SK-N-SH (cell line): ENCODE measurements around the gene MLST8. TPM values are rescaled to one million over a fixed set of nuclear protein-coding genes. Genes with fewer than 3 reads are reported as not detected.

Experiments used
- CTCF ChIA-PET: fragments of 300-600, 350-600 bp; formaldehyde crosslinking; extraction: SDS; loops from one replicate; lab custom pipeline; 2021; lab: Yijun Ruan, JAX
- POLR2A ChIA-PET: fragments of 350-600 bp; sonication (Branson Sonifier 250); formaldehyde crosslinking; extraction: SDS; loops from one replicate; lab custom pipeline; 2020; ENCODE audit warnings: antibody characterized with exemption, inconsistent platforms; lab: Yijun Ruan, JAX
- DNase-seq: peaks from one replicate; pipeline ENCODE4 v3.0.0; 2012
- H2AFZ ChIP-seq: fragments of 200-600 bp; sonication (generic); 2 replicates; pipeline ENCODE4 v1.8.1; 2016; ENCODE audit warnings: antibody characterized with exemption, mild to moderate bottlenecking, low read depth
- H3F3A ChIP-seq: fragments of 200-600 bp; sonication (generic); replicated peaks from 2 replicates; pipeline ENCODE3; 2016; ENCODE audit warnings: antibody characterized with exemption, mild to moderate bottlenecking; ENCODE audit not compliant: insufficient read depth
- H3K27ac ChIP-seq, 2 experiments: fragments of 200-500 bp in 1 of 2; fragments of 200-600 bp in 1 of 2; sonication (Bioruptor generic) in 1 of 2; sonication (generic), shearing (Covaris generic) in 1 of 2; 2 replicates each; pipeline versions ENCODE4 v1.5.1 to v1.6.1; 2014 to 2016; ENCODE audit warnings: low read depth in 2 of 2, inconsistent platforms in 1 of 2, low read length in 1 of 2, mild to moderate bottlenecking in 1 of 2, mixed read lengths in 1 of 2
- H3K27me3 ChIP-seq: fragments of 200-600 bp; sonication (generic), shearing (Covaris generic); 2 replicates; pipeline ENCODE4 v1.6.1; 2016; ENCODE audit warnings: mixed run types; ENCODE audit not compliant: insufficient read depth
- H3K36me3 ChIP-seq, 2 experiments: fragments of 200-500 bp in 1 of 2; fragments of 200-600 bp in 1 of 2; sonication (Bioruptor generic) in 1 of 2; sonication (generic) in 1 of 2; replicated peaks in 1 of 2; 2 replicates each; pipeline versions ENCODE3 to v1.5.1; 2014 to 2016; ENCODE audit warnings: low read length in 1 of 2, mild to moderate bottlenecking in 1 of 2; ENCODE audit not compliant: insufficient read depth in 2 of 2, control insufficient read depth in 1 of 2
- H3K4me1 ChIP-seq, 2 experiments: fragments of 200-500 bp in 1 of 2; fragments of 200-600 bp in 1 of 2; sonication (Bioruptor generic) in 1 of 2; sonication (generic), shearing (Covaris generic) in 1 of 2; 2 replicates each; pipeline versions ENCODE4 v1.5.1 to v1.6.1; 2014 to 2016; ENCODE audit warnings: low read depth in 1 of 2, low read length in 1 of 2, mixed run types in 1 of 2; ENCODE audit not compliant: insufficient read depth in 2 of 2, control insufficient read depth in 1 of 2
- H3K4me2 ChIP-seq: fragments of 200-600 bp; sonication (generic), shearing (Covaris generic); 2 replicates; pipeline ENCODE4 v1.6.1; 2017; ENCODE audit warnings: mixed run types
- H3K4me3 ChIP-seq, 2 experiments: fragments of 200-500 bp in 1 of 2; fragments of 200-600 bp in 1 of 2; sonication (Bioruptor generic) in 1 of 2; sonication (generic), shearing (Covaris generic) in 1 of 2; 2 replicates each; pipeline versions ENCODE4 v1.5.1 to v1.8.1; 2014 to 2016; ENCODE audit warnings: low read depth in 2 of 2, inconsistent platforms in 1 of 2, low read length in 1 of 2, mild to moderate bottlenecking in 1 of 2, mixed read lengths in 1 of 2, moderate library complexity in 1 of 2
- H3K79me2 ChIP-seq: fragments of 200-600 bp; sonication (generic); 2 replicates; pipeline ENCODE4 v1.8.1; 2017; ENCODE audit warnings: mild to moderate bottlenecking; ENCODE audit not compliant: insufficient read depth
- H3K9ac ChIP-seq: fragments of 200-600 bp; sonication (generic); 2 replicates; pipeline ENCODE4 v1.6.1; 2017; ENCODE audit warnings: mixed run types
- H3K9me2 ChIP-seq: fragments of 200-600 bp; sonication (generic); 2 replicates; pipeline ENCODE4 v1.6.1; 2017; ENCODE audit warnings: mixed run types
- H3K9me3 ChIP-seq: fragments of 200-600 bp; sonication (generic); 2 replicates; pipeline ENCODE4 v1.6.1; 2017; ENCODE audit warnings: mixed run types, mild to moderate bottlenecking, moderate library complexity
- H4K20me1 ChIP-seq: fragments of 200-600 bp; sonication (generic); 2 replicates; pipeline ENCODE4 v1.6.1; 2017; ENCODE audit warnings: mild to moderate bottlenecking, mixed run types; ENCODE audit not compliant: insufficient read depth
- CHD2 ChIP-seq: fragments of 150-350 bp; IDR thresholded peaks from 2 replicates; pipeline ENCODE4 v1.6.1; 2018; ENCODE audit warnings: low read length; ENCODE audit not compliant: partially characterized antibody
- ELF1 ChIP-seq: IDR thresholded peaks from 2 replicates; pipeline ENCODE4 v1.4.0; 2012
- EP300 ChIP-seq, 2 experiments: IDR thresholded peaks; 2 replicates each; pipeline versions ENCODE4 v1.4.0 to v1.6.1; 2012; ENCODE audit warnings: borderline replicate concordance in 1 of 2, low read depth in 1 of 2, low read length in 1 of 2
- GABPA ChIP-seq: IDR thresholded peaks from 2 replicates; pipeline ENCODE4 v1.4.0; 2012; ENCODE audit warnings: low read depth, mild to moderate bottlenecking
- MAX ChIP-seq: IDR thresholded peaks from 2 replicates; pipeline ENCODE4 v1.4.0; 2012; ENCODE audit warnings: low read depth
- MXI1 ChIP-seq: IDR thresholded peaks from 2 replicates; pipeline ENCODE4 v1.6.1; 2012; ENCODE audit warnings: mild to moderate bottlenecking, low read depth, low read length, improper control_type of control experiment
- NRF1 ChIP-seq: IDR thresholded peaks from 2 replicates; pipeline ENCODE4 v1.6.1; 2012; ENCODE audit warnings: low read depth, mild to moderate bottlenecking, low read length
- RAD21 ChIP-seq: IDR thresholded peaks from 2 replicates; pipeline ENCODE4 v1.6.1; 2012; ENCODE audit warnings: mild to moderate bottlenecking, low read length
- REST ChIP-seq: IDR thresholded peaks from 2 replicates; pipeline ENCODE4 v1.6.1; 2012; ENCODE audit warnings: mild to moderate bottlenecking, low read depth, low read length, moderate library complexity
- SMC3 ChIP-seq: IDR thresholded peaks from 2 replicates; pipeline ENCODE4 v1.6.1; 2012; ENCODE audit warnings: low read depth, low read length, improper control_type of control experiment
- TAF1 ChIP-seq: IDR thresholded peaks from 2 replicates; pipeline ENCODE4 v1.6.1; 2012; ENCODE audit warnings: low read depth, mild to moderate bottlenecking, low read length, moderate library complexity, borderline replicate concordance
- TEAD4 ChIP-seq: IDR thresholded peaks from 2 replicates; pipeline ENCODE4 v1.4.0; 2012; ENCODE audit warnings: mild to moderate bottlenecking, borderline replicate concordance; ENCODE audit not compliant: insufficient read depth
- YY1 ChIP-seq: IDR thresholded peaks from 2 replicates; pipeline ENCODE4 v1.4.0; 2012; ENCODE audit warnings: low read depth, mild to moderate bottlenecking
- ZBTB33 ChIP-seq: IDR thresholded peaks from 2 replicates; pipeline ENCODE4 v1.4.0; 2012; ENCODE audit warnings: low read depth, borderline replicate concordance
- WGBS: methylation state at CpG from one replicate; pipeline ENCODE4 v1.1.6; 2017; ENCODE audit warnings: low lambda C conversion rate; 5-methylcytosine and 5-hydroxymethylcytosine counted together
- polyA plus RNA-seq, 3 experiments: library from polyadenylated mRNA; depleted of rRNA; stranded (reverse); fragments of >200 nt; gene quantifications; 2 replicates each; pipeline ENCODE4 v1.2.3, GENCODE V29; 2012

Gene MLST8
- polyA plus RNA-seq, 1 of the 3 experiments (the other 2 are of a cell fraction), result 85.4 TPM

- no peak for TF ChIP-seq EP300 (IDR thresholded peaks at IDR 0.05; ENCODE audit: borderline replicate concordance in 1 of 2, low read depth in 1 of 2, low read length in 1 of 2)
- peak; percentile 77 for TF ChIP-seq CHD2
- peak within 1 kb of the TSS; percentile 85 to 97 for H3K27ac ChIP-seq
- 0% methylated on average over 9 of the region's 48 CpGs for WGBS
- H3K79me2 ChIP-seq, result peaks cover 19% of the 10 kb centered on the region
- ChIA-PET CTCF (interaction anchor here (1.2 to 1.5 kb wide), 2 partner anchors 20 to 216 kb away, joined by 3 read pairs; no protein-coding TSS in a partner anchor), POLR2A (interaction anchor here (0.5 to 1.6 kb wide), 4 partner anchors 8 to 318 kb away, joined by 3 to 5 read pairs (median 4); partner anchors contain the start of gene TRAF7)
- no peaks in the 10 kb centered on the region for H3K27me3 ChIP-seq
- H3K9ac ChIP-seq, result peak within 1 kb of the TSS; percentile 81
- peak within 1 kb of the TSS; percentile 94 for H3K4me2 ChIP-seq
- peaks cover 4% of the 10 kb centered on the region for H3F3A ChIP-seq
- H4K20me1 ChIP-seq, result peaks cover 11% of the 10 kb centered on the region; the same call in 1 of the 2 replicates
- H3K9me2 ChIP-seq, result no peaks in the 10 kb centered on the region
- H3K4me3 ChIP-seq, result peak within 1 kb of the TSS; percentile 75 to 85
- peaks cover 0 to 10% of the 10 kb centered on the region in 2 experiments for H3K36me3 ChIP-seq
- peak within 1 kb of the TSS; percentile 91 for H2AFZ ChIP-seq
- no peaks in the 10 kb centered on the region for H3K9me3 ChIP-seq
- no peak for DNase-seq
- H3K4me1 ChIP-seq, result peaks cover 11 to 22% of the 10 kb centered on the region in 2 experiments; a peak in 2 of 4 replicates
Measured at GRCh38 chr16:2214719-2214968, 9.4 kb downstream of the MLST8 start, which contains the start of gene PGP. TSS of gene PGP (minus strand) at chr16:2214840. CDS start at chr16:2214777, 63 bp downstream.

- ChIA-PET POLR2A (interaction anchor here (0.7 to 1.1 kb wide), 2 partner anchors 35 to 70 kb away, joined by 3 read pairs; partner anchors contain the start of gene ECI1), CTCF (no interaction called here)
- no peak for TF ChIP-seq NRF1
- WGBS, result 98% methylated on average over 4 of the region's 4 CpGs
- H3K4me3 ChIP-seq, result no peak overlapping the region
- no peak overlapping the region for H2AFZ ChIP-seq
- peaks cover 19% of the 10 kb centered on the region for H3K79me2 ChIP-seq
- H3K9me3 ChIP-seq, result no peaks in the 10 kb centered on the region
- peaks cover 4% of the 10 kb centered on the region for H3F3A ChIP-seq
- peaks cover 11% of the 10 kb centered on the region; the same call in 1 of the 2 replicates for H4K20me1 ChIP-seq
- no peaks in the 10 kb centered on the region for H3K9me2 ChIP-seq
- no peak overlapping the region for H3K9ac ChIP-seq
- H3K4me1 ChIP-seq, result peaks cover 11 to 18% of the 10 kb centered on the region in 2 experiments; a peak in 2 of 4 replicates
- H3K27me3 ChIP-seq, result no peaks in the 10 kb centered on the region
- DNase-seq, result no peak
- H3K36me3 ChIP-seq, result peaks cover 0 to 7% of the 10 kb centered on the region in 2 experiments
- H3K4me2 ChIP-seq, result no peak overlapping the region
- H3K27ac ChIP-seq, result no peak overlapping the region
Measured at GRCh38 chr16:2216330-2216729, 11.1 kb downstream of the MLST8 start.

GRCh38 chr16:2223221-2223941, 18.1 kb downstream of the MLST8 start, which contains the start of gene E4F1:
TSS of gene E4F1 (plus strand) at chr16:2223591. CDS start at chr16:2223614, 23 bp downstream.
- Histone ChIP-seq H3K4me3 (peak within 1 kb of the TSS; percentile 72 to 96), H3K79me2 (peaks cover 48% of the 10 kb centered on the region), H3K36me3 (peaks cover 0 to 5% of the 10 kb centered on the region in 2 experiments), H3K27me3 (no peaks in the 10 kb centered on the region), H3F3A (no peaks in the 10 kb centered on the region), H3K9me2 (no peaks in the 10 kb centered on the region), H4K20me1 (peaks cover 26% of the 10 kb centered on the region), H3K4me2 (peak within 1 kb of the TSS; percentile 91), H3K9me3 (no peaks in the 10 kb centered on the region), H3K4me1 (peaks cover 0 to 4% of the 10 kb centered on the region in 2 experiments; a peak in 1 of 4 replicates), H3K9ac (peak within 1 kb of the TSS; percentile 89), H2AFZ (peak within 1 kb of the TSS; percentile 100), H3K27ac (peak within 1 kb of the TSS; percentile 62 to 75)
- CTCF ChIA-PET, result interaction anchor here (1.5 kb wide), 1 partner anchor 29 kb away, joined by 5 read pairs; no protein-coding TSS in a partner anchor
- DNase-seq, result peak; percentile 99
- 1% methylated on average over 27 of the region's 82 CpGs for WGBS
- POLR2A ChIA-PET, result no interaction called here
- TF ChIP-seq YY1 (peak; percentile 90), REST (0 out of 2 replicates have a peak, but pooled peaks have one; percentile 20), TAF1 (peak; percentile 92), MXI1 (peak; percentile 97), RAD21 (no peak), TEAD4 (no peak), MAX (peak; percentile 84), ELF1 (no peak), SMC3 (no peak), GABPA (peak; percentile 42; the same call in 1 of the 2 replicates), ZBTB33 (peak; percentile 52; the same call in 1 of the 2 replicates)
